CD4-positive, alpha-beta T cell treated with Interleukin-10 for 1 hour (primary cell): Measurements from ENCODE around the gene OR52B6.
"Not testable (repeated sequence)": the region's sequence is repeated elsewhere in the genome, so short reads cannot be mapped to it uniquely, and the experiment has no call there.

Source experiments
- DNase-seq: peaks from one replicate; pipeline ENCODE4 v3.0.0-alpha.2; 2020

Gene OR52B6

GRCh38 chr11:5580577-5580976 lies at the start of gene OR52B6:
TSS of gene OR52B6 (plus strand) at chr11:5580877. CDS start at chr11:5580877, 0 bp downstream.
- DNase-seq = no peak

GRCh38 chr11:5531053-5531831 lies 49.4 kb upstream of the OR52B6 start:
- DNase-seq = no peak

DNA sequence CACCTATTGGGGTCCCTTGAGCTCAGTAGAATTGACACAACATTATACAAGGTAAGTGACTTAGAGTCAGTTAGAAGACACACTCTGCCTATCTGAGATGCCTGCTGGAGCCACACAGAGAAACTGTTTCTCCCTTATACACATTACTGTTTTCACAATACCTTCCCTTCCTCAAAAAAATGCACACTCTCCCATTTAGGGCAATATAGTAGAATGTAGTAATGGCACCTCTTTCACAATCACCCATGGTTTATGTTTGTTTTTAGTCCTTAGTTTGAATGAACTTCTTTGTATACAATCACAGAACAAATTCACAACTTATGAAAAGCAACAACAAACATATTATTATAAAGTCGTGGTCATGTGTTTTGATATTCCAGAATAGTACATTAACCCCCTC lies 46.6 kb upstream of the OR52B6 start:
- DNase-seq = no peak

DNA sequence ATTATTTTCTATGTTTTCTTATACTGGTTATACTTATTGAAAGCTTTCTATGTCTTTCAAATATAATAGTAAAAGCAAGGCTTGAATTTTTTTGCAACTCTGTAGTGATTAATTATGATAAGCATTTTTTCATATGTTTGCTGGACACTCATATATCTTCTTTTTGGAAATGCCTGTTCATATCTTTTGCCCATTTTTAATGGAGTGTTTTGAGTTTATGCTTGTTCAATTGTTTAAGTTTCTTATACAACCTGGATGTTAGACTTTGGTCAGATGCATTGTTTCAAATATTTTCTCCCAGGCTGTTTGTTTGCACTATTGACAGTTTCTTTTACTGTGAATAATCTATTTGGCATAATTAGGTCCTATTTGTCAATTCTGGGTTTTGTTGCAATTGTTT lies 44.2 kb upstream of the OR52B6 start:
- DNase-seq = no peak

GRCh38 chr11:5541427-5541826 lies 39.2 kb upstream of the OR52B6 start:
- DNase-seq = no peak

DNA sequence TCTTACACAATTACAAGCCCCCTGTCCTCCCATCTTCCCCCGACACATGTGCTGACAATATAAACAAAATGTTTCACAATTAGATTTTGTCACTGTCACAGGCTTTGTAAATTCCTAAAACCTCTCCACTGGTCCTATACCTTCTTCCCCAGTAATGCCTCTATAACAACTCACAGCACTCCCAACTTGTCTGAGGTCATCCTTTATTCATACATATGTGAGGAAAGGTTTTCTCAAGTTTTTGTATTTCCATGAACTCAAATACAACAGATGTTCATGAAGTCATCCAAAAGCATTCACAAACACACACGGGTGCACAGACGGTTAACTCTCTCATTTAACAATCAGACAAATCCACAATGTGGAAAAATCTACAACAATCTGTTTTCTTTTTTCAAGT lies 34.2 kb upstream of the OR52B6 start:
- DNase-seq = no peak

DNA sequence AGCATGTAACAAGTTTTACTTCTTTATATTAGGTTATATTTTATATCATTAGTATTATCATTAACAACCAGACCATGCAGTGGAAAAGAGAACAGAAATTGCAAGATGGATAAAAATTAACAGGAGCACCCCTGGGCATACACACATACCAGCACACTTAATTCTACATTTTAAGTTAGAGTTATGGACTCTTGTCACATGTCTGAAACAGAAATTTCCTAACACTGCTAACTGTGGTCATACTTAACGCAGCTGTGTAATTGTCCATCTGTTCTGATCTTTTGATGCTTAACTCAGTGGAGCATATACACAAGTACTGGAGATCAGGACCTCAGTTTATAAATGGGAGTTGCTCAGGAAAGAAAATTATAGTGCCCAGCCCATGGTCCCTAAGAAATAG lies 32.7 kb upstream of the OR52B6 start:
- no peak for DNase-seq

GRCh38 chr11:5548440-5548839 lies 32.2 kb upstream of the OR52B6 start, which contains the start of gene OR52H1:
TSS of gene OR52H1 (minus strand) at chr11:5548540. CDS start at chr11:5545505, 3,035 bp downstream.
- no peak for DNase-seq

DNA sequence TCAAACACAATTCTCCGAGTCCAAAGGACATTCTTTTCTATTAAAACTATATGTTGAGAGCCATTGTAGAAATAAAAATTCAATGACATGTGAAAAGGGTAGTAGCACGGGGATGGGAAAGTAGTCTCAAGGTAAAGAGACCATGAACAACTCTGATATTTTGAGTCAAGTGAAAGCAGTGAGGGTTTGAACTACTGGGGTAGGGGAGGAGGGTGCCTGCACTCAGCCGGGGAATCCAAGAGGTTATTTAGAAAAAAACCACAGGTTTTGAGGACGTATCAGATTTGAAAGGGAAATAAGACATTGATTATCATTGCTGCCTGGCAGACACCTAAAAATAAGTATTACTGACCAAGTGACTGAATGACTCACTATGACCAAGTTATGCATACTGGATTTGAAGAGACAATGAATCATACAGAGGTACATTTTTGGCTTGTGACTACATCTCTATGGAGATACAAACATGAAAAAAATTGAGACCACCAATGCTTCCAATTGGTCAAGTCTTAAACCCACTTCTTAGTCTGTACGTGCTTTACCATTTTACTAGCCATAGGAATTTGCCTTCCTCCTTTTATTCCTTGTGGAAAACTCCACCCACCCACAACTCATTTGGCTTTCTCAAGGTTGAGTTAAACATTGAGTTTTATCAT lies 30.1 kb upstream of the OR52B6 start:
- DNase-seq = no peak

DNA sequence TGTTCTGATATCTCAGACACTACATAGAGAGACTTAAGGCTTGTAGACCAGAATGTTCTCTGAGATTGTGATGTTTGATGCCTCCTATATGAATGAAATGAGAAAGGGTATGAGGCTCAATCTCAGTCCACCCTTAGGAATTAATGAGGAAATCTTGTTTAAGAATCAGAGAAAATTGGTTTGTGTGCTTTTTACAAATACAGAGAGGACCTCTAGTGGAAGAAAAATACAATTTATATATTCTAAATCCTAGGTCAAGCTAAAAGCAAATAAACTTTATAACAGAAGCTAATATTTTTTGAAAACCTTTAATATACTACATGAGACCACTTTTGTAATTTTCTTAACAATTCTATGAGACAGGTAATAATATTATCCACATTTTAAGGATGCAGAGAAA lies 27.3 kb upstream of the OR52B6 start:
- no peak for DNase-seq

- DNase-seq = no peak
Observed at GRCh38 chr11:5556596-5557188, 24.0 kb upstream of the OR52B6 start.

- no peak for DNase-seq
Observed at GRCh38 chr11:5557751-5558150, 22.9 kb upstream of the OR52B6 start.

DNA sequence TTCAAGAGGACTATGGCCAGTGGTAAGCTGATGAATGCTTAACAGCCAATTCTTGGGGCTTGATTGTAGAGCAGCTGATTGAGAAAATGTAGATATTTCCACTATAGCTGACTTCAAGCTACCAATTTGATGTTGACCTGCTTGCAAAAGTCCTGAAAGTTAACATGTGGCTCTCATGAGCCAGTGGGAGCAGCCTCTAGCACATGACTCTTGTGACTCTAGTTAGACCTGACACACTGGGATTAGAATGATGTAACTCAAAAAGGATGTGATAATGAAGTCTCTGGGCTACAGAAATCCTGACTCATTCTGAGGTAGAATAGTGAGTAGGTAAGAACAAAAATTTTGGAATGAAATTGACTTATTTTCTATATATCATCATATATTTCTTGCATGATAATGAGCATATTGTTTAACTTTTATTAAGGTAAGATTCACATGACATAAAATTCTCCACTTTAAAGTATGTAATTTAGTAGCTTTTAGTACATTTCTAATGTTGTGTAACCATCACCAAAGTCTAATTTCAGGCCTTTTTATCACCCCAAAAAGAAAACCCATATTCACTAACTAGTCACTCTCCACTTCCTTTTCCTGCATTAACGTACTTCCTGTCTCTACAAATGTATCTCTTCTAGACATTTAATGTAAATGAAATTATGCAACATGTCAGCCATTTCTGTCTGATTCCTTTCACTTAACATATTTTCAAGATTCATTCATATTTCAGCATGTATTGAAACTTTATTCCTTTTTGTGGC lies 16.2 kb upstream of the OR52B6 start:
- DNase-seq = no peak

- DNase-seq = no peak
Observed at GRCh38 chr11:5574654-5575053, 6.0 kb upstream of the OR52B6 start.

- DNase-seq = no peak
Observed at GRCh38 chr11:5575152-5575551, 5.5 kb upstream of the OR52B6 start.

DNA sequence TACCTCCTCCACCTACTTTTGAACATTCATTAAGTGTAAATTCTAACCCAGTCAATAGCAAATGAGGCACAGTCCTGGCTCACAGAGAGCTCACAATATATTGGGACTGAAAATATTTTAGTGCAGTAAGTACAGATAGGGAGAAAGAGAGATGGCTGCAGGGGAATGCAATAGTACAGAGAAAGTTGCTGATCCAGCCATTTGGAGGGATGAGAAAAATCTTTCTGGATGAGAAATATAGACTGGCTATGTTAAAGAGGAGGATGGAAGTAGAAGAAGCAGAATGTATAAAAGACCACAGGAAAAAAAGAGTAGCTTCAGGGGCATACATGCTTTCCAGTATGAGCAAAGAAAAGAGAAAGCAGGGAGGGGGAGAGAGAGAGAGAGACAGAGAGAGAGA lies 3.6 kb upstream of the OR52B6 start:
- DNase-seq = no peak

DNA sequence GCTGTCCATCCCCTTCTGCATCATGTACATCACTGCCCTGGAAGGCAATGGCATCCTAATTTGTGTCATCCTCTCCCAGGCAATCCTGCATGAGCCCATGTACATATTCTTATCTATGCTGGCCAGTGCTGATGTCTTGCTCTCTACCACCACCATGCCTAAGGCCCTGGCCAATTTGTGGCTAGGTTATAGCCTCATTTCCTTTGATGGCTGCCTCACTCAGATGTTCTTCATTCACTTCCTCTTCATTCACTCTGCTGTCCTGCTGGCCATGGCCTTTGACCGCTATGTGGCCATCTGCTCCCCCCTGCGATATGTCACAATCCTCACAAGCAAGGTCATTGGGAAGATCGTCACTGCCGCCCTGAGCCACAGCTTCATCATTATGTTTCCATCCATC lies 337 bp downstream of the OR52B6 start:
- no peak for DNase-seq

DNA sequence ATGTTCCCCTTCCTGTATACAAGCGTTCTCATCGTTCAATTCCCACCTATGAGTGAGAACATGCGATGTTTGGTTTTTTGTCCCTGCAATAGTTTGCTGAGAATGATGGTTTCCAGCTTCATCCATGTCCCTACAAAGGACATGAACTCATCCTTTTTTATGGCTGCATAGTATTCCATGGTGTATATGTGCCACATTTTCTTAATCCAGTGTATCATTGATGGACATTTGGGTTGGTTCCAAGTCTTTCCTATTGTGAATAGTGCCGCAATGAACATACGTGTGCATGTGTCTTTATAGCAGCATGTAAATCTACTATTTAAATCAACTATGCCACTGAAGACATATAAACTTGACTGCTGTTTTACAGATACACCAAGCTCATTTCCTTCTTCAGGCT lies 3.8 kb downstream of the OR52B6 start:
- not testable (repeated sequence) for DNase-seq

DNA sequence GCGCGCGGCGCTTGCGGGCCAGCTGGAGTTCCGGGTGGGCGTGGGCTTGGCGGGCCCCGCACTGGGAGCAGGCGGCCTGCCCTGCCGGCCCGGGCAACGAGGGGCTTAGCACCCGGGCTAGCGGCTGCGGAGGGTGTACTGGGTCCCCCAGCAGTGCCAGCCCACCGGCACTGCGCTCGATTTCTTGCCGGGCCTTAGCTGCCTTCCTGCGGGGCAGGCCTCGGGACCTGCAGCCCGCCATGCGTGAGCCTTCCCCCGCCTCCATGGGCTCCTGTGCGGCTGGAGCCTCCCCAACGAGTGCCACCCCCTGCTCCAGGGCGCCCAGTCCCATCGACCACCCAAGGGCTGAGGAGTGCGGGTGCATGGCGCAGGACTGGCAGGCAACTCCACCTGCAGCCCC lies 9.2 kb downstream of the OR52B6 start:
- DNase-seq = not testable (repeated sequence)

DNA sequence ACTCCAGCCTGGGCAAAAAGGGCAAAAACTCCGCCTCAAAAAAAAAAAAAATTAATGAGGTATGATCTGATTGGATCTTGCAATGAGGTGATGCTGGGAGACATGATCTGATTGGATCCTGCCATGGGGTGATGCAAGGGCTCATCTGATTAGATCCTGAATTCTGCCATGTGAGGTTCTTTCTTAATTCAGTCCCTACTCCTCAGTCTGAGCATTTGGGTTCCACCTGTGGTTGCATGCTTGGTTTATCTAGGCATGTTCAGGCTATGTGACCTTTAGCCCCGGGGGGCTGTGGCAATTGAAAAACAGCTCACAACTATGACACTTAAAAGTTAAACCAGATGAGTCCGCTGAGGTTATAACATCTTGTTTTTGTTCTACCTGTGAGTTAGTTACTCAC lies 10.9 kb downstream of the OR52B6 start:
- DNase-seq = no peak

DNA sequence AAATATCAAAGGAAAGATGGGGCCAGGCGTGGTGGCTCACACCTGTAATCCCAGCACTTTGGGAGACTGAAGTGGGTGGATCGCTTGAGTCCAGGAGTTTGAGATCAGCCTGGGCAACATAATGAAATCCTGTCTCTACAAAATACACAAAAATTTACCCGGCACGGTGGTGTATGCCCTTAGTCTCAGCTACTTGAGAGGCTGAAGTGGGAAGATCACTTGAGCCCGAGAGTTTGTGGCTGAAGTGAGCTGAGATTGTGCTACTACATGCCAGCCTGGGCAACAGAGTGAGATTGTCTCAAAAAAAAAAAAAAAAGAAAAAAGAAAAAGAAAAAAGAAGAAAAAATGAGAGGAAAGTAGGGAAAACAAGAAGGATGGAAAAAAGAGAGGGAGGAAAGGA lies 11.9 kb downstream of the OR52B6 start:
- no peak for DNase-seq

DNA sequence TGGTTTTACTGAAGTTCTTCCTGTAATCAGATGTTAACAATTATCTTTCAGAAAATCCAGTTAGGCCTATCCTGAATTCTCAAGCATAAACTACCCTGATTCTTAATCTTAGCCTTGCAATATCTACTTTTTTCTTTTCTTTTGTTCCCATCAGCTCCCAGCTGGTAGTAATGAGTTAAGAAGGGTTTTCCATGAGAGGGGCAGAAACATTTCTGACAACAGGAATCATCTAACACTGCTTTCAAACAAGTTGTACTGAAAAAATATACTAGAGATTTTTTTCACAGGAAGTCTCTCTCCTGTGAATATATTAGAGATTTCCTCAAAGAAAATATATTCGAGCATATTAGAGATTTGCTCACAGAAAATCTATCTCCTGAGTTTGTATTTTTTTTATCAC lies 12.5 kb downstream of the OR52B6 start:
- no peak for DNase-seq

GRCh38 chr11:5596607-5597201 lies 16.0 kb downstream of the OR52B6 start, which contains the start of gene TRIM6:
TSS of gene TRIM6 (plus strand) at chr11:5596637. CDS start at chr11:5596898, 261 bp downstream.
- DNase-seq = no peak
